Erythroblast (primary cell): ENCODE results near the gene SMC4.

Experiments
- DNase-seq, 2 experiments: peaks; one replicate each; lab custom pipeline; 2025; lab: John Stamatoyannopoulos, UW
- GATA1 ChIP-seq: IDR thresholded peaks from 2 replicates; pipeline ENCODE4 v1.6.1; 2011; ENCODE audit warnings: low read depth, mild to moderate bottlenecking, control low read depth, low read length, moderate library complexity
- POLR2A ChIP-seq: IDR thresholded peaks from 2 replicates; pipeline ENCODE4 v1.6.1; 2011; ENCODE audit warnings: mild to moderate bottlenecking, low read length

SMC4 gene

GRCh38 chr3:160464971-160465370, 65.5 kb downstream of the SMC4 start:
- no peak for TF ChIP-seq POLR2A
- no peak for TF ChIP-seq GATA1
- DNase-seq, result no peak

GRCh38 chr3:160470181-160470580, 70.7 kb downstream of the SMC4 start:
- TF ChIP-seq GATA1 (no peak), POLR2A (no peak)
- DNase-seq, result no peak

GRCh38 chr3:160471892-160472291, 72.4 kb downstream of the SMC4 start:
- no peak for DNase-seq
- TF ChIP-seq GATA1 (no peak), POLR2A (no peak)

GRCh38 chr3:160472344-160472743, 72.9 kb downstream of the SMC4 start:
- DNase-seq, result no peak
- TF ChIP-seq GATA1 (no peak), POLR2A (no peak)

GRCh38 chr3:160473221-160473620, 73.8 kb downstream of the SMC4 start:
- no peak for DNase-seq

GRCh38 chr3:160473978-160474377, 74.5 kb downstream of the SMC4 start:
- DNase-seq, result no peak
- TF ChIP-seq POLR2A (no peak), GATA1 (no peak)

More at GRCh38 chr3:160473221-160473620, 73.8 kb downstream of the SMC4 start:
- no peak for TF ChIP-seq POLR2A
- no peak for TF ChIP-seq GATA1

- no peak for DNase-seq
- TF ChIP-seq GATA1 (no peak), POLR2A (no peak)
These were observed 75.0 kb downstream of the SMC4 start for GRCh38 chr3:160474416-160474838.

- TF ChIP-seq POLR2A (no peak), GATA1 (no peak)
- no peak for DNase-seq
These were observed 75.7 kb downstream of the SMC4 start for GRCh38 chr3:160475153-160475552.

GRCh38 chr3:160475884-160476283, 76.4 kb downstream of the SMC4 start:
- TF ChIP-seq GATA1, result no peak
- TF ChIP-seq POLR2A, result no peak
- no peak for DNase-seq

- no peak for TF ChIP-seq POLR2A
- TF ChIP-seq GATA1, result no peak
- DNase-seq, result no peak
These were observed 78.3 kb downstream of the SMC4 start for GRCh38 chr3:160477750-160478149.

GRCh38 chr3:160478338-160478737, 78.9 kb downstream of the SMC4 start:
- TF ChIP-seq GATA1 (no peak), POLR2A (no peak)
- no peak for DNase-seq

GRCh38 chr3:160479376-160479775, 79.9 kb downstream of the SMC4 start:
- DNase-seq, result no peak
- TF ChIP-seq GATA1 (no peak), POLR2A (no peak)

- DNase-seq, result no peak
- no peak for TF ChIP-seq GATA1
- TF ChIP-seq POLR2A, result no peak
These were observed 81.5 kb downstream of the SMC4 start for GRCh38 chr3:160480931-160481330.

GRCh38 chr3:160481856-160482255, 82.4 kb downstream of the SMC4 start:
- no peak for DNase-seq
- TF ChIP-seq POLR2A, result no peak
- TF ChIP-seq GATA1, result no peak

GRCh38 chr3:160482796-160483195, 83.3 kb downstream of the SMC4 start:
- no peak for DNase-seq
- TF ChIP-seq GATA1 (no peak), POLR2A (no peak)
